GM12878 (cell line): ENCODE measurements around the gene REXO1. TPM values are rescaled to one million over a fixed set of nuclear protein-coding genes. Genes with fewer than 3 reads are reported as not detected.

Source experiments
- ATF3 ChIP-seq: IDR thresholded peaks from 2 replicates; pipeline ENCODE4 v1.6.1; 2011; ENCODE audit warnings: low read depth, mild to moderate bottlenecking, low read length, moderate library complexity, borderline replicate concordance; ENCODE audit errors: extremely low read depth
- ATF7 ChIP-seq: fragments of 450-650 bp; IDR thresholded peaks from 2 replicates; pipeline ENCODE4 v1.6.1; 2016; ENCODE audit warnings: low read depth, mild to moderate bottlenecking
- BACH1 ChIP-seq: fragments of 450-650 bp; IDR thresholded peaks from 2 replicates; pipeline ENCODE4 v1.6.1; 2017; ENCODE audit warnings: mild to moderate bottlenecking, borderline replicate concordance
- BMI1 ChIP-seq: fragments of 450-650 bp; IDR thresholded peaks from 2 replicates; pipeline ENCODE4 v1.6.1; 2016; ENCODE audit warnings: mild to moderate bottlenecking, moderate library complexity, borderline replicate concordance
- CHD2 ChIP-seq: IDR thresholded peaks from 2 replicates; pipeline ENCODE4 v1.6.1; 2011; ENCODE audit warnings: low read depth, low read length, improper control_type of control experiment, borderline replicate concordance
- CHD4 ChIP-seq: fragments of 200-600 bp; sonication (generic); IDR thresholded peaks from 2 replicates; pipeline ENCODE4 v1.6.1; 2016; ENCODE audit warnings: mild to moderate bottlenecking
- GATAD2B ChIP-seq: fragments of 450-650 bp; conservative IDR thresholded peaks from 2 replicates; pipeline ENCODE4 v1.6.1; 2017; ENCODE audit warnings: low read depth, mild to moderate bottlenecking, moderate library complexity
- HDAC2 ChIP-seq: fragments of 200-600 bp; sonication (generic); IDR thresholded peaks from 2 replicates; pipeline ENCODE4 v1.6.1; 2017
- HDAC6 ChIP-seq: fragments of 200-600 bp; sonication (generic); IDR thresholded peaks from one replicate; pipeline ENCODE4 v1.8.0; 2017; ENCODE audit warnings: antibody characterized with exemption; ENCODE audit not compliant: unreplicated experiment
- KDM1A ChIP-seq: fragments of 200-600 bp; sonication (generic); IDR thresholded peaks from 2 replicates; pipeline ENCODE4 v1.6.1; 2016; ENCODE audit warnings: borderline replicate concordance
- MEF2B ChIP-seq: fragments of 450-650 bp; IDR thresholded peaks from 2 replicates; pipeline ENCODE4 v1.6.1; 2018; ENCODE audit warnings: mild to moderate bottlenecking, moderate library complexity; ENCODE audit not compliant: partially characterized antibody, poor library complexity, severe bottlenecking
- NRF1 ChIP-seq: conservative IDR thresholded peaks from 2 replicates; pipeline ENCODE4 v1.6.1; 2011; ENCODE audit warnings: mild to moderate bottlenecking, low read depth, low read length, improper control_type of control experiment
- PAX8 ChIP-seq: fragments of 450-650 bp; IDR thresholded peaks from 2 replicates; pipeline ENCODE4 v1.6.1; 2017; ENCODE audit warnings: mild to moderate bottlenecking, moderate library complexity
- RFX5 ChIP-seq: IDR thresholded peaks from 2 replicates; pipeline ENCODE4 v1.6.1; 2011; ENCODE audit warnings: low read depth, low read length, improper control_type of control experiment
- SMARCA5 ChIP-seq: fragments of 450-650 bp; IDR thresholded peaks from 2 replicates; pipeline ENCODE4 v1.6.1; 2017; ENCODE audit warnings: mild to moderate bottlenecking
- SREBF1 ChIP-seq: IDR thresholded peaks from 2 replicates; pipeline ENCODE4 v1.6.1; 2012; ENCODE audit warnings: mild to moderate bottlenecking, low read length
- TCF3 ChIP-seq: IDR thresholded peaks from 2 replicates; pipeline ENCODE4 v1.6.1; 2012; ENCODE audit warnings: low read depth, mild to moderate bottlenecking, low read length, borderline replicate concordance; ENCODE audit not compliant: insufficient read depth
- polyA plus RNA-seq, 11 experiments: library from polyadenylated mRNA; depleted of rRNA in 4 of 11; unstranded in 6 of 11; stranded (reverse) in 5 of 11; fragments of >200 nt; fragmentation: Nextera tagmentation in 4 of 11; fragmentation: Illumina TruSeq in 1 of 11; extraction: Ambion mirVana in 4 of 11; extraction: Trizol in 1 of 11; gene quantifications; 1 replicate in 1 of 11; 2 replicates in 10 of 11; pipeline versions ENCODE4 v1.2.1 to v1.2.3, GENCODE V29; 2011 to 2016; ENCODE audit warnings: inconsistent platforms in 2 of 11, missing spikeins in 2 of 11, low read depth in 1 of 11
- total RNA-seq, 4 experiments: library from RNA; depleted of rRNA in 3 of 4; stranded (reverse); fragments of >200 nt in 3 of 4; fragmentation: Illumina TruSeq in 1 of 4; extraction: Trizol in 1 of 4; gene quantifications; 2 replicates each; pipeline versions ENCODE4 v1.2.1 to v1.2.3, GENCODE V29; 2013 to 2021
- TF ChIP-seq, protein P1 (sequence below): IDR thresholded peaks from 2 replicates; pipeline ENCODE4 v1.6.1; 2012; ENCODE audit warnings: low read length, inconsistent platforms
- TF ChIP-seq, protein P2 (sequence below): fragments of 450-650 bp; conservative IDR thresholded peaks from 2 replicates; pipeline ENCODE4 v1.6.1; 2017; ENCODE audit warnings: mild to moderate bottlenecking, moderate library complexity
- TF ChIP-seq, protein P3 (sequence below): fragments of 150-350 bp; IDR thresholded peaks from 2 replicates; pipeline ENCODE4 v1.6.1; 2014; ENCODE audit warnings: mild to moderate bottlenecking, low read depth, low read length
- TF ChIP-seq, protein P4 (sequence below): fragments of 450-650 bp; formaldehyde crosslinking; IDR thresholded peaks from 2 replicates; pipeline ENCODE4 v1.4.0; 2020; ENCODE audit warnings: mild to moderate bottlenecking, moderate library complexity

Gene REXO1
- total and polyA plus RNA-seq, 10 of the 15 experiments (the other 5 are each of a cell fraction or from before 2014, with no cell fraction given), result 0.03 to 45.2 (median 8.4) TPM

- TF ChIP-seq, protein P1, sequence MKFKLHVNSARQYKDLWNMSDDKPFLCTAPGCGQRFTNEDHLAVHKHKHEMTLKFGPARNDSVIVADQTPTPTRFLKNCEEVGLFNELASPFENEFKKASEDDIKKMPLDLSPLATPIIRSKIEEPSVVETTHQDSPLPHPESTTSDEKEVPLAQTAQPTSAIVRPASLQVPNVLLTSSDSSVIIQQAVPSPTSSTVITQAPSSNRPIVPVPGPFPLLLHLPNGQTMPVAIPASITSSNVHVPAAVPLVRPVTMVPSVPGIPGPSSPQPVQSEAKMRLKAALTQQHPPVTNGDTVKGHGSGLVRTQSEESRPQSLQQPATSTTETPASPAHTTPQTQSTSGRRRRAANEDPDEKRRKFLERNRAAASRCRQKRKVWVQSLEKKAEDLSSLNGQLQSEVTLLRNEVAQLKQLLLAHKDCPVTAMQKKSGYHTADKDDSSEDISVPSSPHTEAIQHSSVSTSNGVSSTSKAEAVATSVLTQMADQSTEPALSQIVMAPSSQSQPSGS, result no peak
- no peak for TF ChIP-seq KDM1A
- TF ChIP-seq ATF7, result no peak
- TF ChIP-seq NRF1, result peak; percentile 42
- TF ChIP-seq SREBF1, result no peak
- TF ChIP-seq BACH1, result peak; percentile 84
- TF ChIP-seq, protein P2, sequence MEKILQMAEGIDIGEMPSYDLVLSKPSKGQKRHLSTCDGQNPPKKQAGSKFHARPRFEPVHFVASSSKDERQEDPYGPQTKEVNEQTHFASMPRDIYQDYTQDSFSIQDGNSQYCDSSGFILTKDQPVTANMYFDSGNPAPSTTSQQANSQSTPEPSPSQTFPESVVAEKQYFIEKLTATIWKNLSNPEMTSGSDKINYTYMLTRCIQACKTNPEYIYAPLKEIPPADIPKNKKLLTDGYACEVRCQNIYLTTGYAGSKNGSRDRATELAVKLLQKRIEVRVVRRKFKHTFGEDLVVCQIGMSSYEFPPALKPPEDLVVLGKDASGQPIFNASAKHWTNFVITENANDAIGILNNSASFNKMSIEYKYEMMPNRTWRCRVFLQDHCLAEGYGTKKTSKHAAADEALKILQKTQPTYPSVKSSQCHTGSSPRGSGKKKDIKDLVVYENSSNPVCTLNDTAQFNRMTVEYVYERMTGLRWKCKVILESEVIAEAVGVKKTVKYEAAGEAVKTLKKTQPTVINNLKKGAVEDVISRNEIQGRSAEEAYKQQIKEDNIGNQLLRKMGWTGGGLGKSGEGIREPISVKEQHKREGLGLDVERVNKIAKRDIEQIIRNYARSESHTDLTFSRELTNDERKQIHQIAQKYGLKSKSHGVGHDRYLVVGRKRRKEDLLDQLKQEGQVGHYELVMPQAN, result peak; percentile 74
- TF ChIP-seq CHD4, result no peak
- TF ChIP-seq, protein P3, sequence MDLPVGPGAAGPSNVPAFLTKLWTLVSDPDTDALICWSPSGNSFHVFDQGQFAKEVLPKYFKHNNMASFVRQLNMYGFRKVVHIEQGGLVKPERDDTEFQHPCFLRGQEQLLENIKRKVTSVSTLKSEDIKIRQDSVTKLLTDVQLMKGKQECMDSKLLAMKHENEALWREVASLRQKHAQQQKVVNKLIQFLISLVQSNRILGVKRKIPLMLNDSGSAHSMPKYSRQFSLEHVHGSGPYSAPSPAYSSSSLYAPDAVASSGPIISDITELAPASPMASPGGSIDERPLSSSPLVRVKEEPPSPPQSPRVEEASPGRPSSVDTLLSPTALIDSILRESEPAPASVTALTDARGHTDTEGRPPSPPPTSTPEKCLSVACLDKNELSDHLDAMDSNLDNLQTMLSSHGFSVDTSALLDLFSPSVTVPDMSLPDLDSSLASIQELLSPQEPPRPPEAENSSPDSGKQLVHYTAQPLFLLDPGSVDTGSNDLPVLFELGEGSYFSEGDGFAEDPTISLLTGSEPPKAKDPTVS, result no peak
- no peak for TF ChIP-seq RFX5
- TF ChIP-seq, protein P4, sequence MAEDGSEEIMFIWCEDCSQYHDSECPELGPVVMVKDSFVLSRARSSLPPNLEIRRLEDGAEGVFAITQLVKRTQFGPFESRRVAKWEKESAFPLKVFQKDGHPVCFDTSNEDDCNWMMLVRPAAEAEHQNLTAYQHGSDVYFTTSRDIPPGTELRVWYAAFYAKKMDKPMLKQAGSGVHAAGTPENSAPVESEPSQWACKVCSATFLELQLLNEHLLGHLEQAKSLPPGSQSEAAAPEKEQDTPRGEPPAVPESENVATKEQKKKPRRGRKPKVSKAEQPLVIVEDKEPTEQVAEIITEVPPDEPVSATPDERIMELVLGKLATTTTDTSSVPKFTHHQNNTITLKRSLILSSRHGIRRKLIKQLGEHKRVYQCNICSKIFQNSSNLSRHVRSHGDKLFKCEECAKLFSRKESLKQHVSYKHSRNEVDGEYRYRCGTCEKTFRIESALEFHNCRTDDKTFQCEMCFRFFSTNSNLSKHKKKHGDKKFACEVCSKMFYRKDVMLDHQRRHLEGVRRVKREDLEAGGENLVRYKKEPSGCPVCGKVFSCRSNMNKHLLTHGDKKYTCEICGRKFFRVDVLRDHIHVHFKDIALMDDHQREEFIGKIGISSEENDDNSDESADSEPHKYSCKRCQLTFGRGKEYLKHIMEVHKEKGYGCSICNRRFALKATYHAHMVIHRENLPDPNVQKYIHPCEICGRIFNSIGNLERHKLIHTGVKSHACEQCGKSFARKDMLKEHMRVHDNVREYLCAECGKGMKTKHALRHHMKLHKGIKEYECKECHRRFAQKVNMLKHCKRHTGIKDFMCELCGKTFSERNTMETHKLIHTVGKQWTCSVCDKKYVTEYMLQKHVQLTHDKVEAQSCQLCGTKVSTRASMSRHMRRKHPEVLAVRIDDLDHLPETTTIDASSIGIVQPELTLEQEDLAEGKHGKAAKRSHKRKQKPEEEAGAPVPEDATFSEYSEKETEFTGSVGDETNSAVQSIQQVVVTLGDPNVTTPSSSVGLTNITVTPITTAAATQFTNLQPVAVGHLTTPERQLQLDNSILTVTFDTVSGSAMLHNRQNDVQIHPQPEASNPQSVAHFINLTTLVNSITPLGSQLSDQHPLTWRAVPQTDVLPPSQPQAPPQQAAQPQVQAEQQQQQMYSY (CRISPR knock-in tag), result no peak
- TF ChIP-seq GATAD2B, result peak; percentile 90
- TF ChIP-seq SMARCA5, result peak; percentile 34
- TF ChIP-seq BMI1, result no peak
- 0 out of 2 replicates have a peak, but pooled peaks have one; percentile 11 for TF ChIP-seq CHD2
- TF ChIP-seq HDAC2, result no peak
- no peak for TF ChIP-seq PAX8
- no peak for TF ChIP-seq HDAC6
- TF ChIP-seq TCF3, result peak; percentile 51; the same call in 1 of the 2 replicates
- TF ChIP-seq ATF3, result no peak
- TF ChIP-seq MEF2B, result no peak
Observed at GRCh38 chr19:1856698-1857603, 8.7 kb upstream of the REXO1 start (continued).
